VCaP (cell line): ENCODE results near the gene NEU2.

ENCODE experiments used
- H3K27ac ChIP-seq: fragments of 450-650 bp; 2 replicates; pipeline ENCODE4 v1.5.1; 2017
- CTCF ChIP-seq: fragments of 450-650 bp; conservative IDR thresholded peaks from 2 replicates; pipeline ENCODE4 v1.5.1; 2017; ENCODE audit warnings: mild to moderate bottlenecking, moderate library complexity

NEU2 gene

GRCh38 chr2:233021771-233022170 is 10.7 kb upstream of the NEU2 start:
- no peak overlapping the region for H3K27ac ChIP-seq
- no peak for TF ChIP-seq CTCF

- TF ChIP-seq CTCF = no peak
- no peak overlapping the region for H3K27ac ChIP-seq
These were observed 9.9 kb upstream of the NEU2 start for GRCh38 chr2:233022561-233022960.

GRCh38 chr2:233023007-233023760 is 9.3 kb upstream of the NEU2 start:
- TF ChIP-seq CTCF = no peak
- H3K27ac ChIP-seq = no peak overlapping the region

GRCh38 chr2:233023761-233024410 is 8.6 kb upstream of the NEU2 start:
- H3K27ac ChIP-seq = no peak overlapping the region
- no peak for TF ChIP-seq CTCF

- no peak for TF ChIP-seq CTCF
- no peak overlapping the region for H3K27ac ChIP-seq
These were observed 6.8 kb upstream of the NEU2 start for GRCh38 chr2:233025706-233026105.

GRCh38 chr2:233026198-233026813 is 6.2 kb upstream of the NEU2 start:
- no peak for TF ChIP-seq CTCF
- H3K27ac ChIP-seq = no peak overlapping the region

- no peak for TF ChIP-seq CTCF
- H3K27ac ChIP-seq = no peak overlapping the region
These were observed 3.2 kb upstream of the NEU2 start for GRCh38 chr2:233029321-233029720.
